ENCODE data around the gene DTX1. TPM values are rescaled to one million over a fixed set of nuclear protein-coding genes. Genes with fewer than 3 reads are reported as not detected.

DTX1 gene
- total RNA-seq, 4 donors from 2014 or later = 17.3 to 38.1 (median 25.4) TPM

GRCh38 chr12:113058553-113058952 is 2.0 kb downstream of the DTX1 start:
- Histone ChIP-seq H3K27me3 (peaks cover 0 to 45% of the 10 kb centered on the region in 2 donors), H3K9me3 (no peaks in the 10 kb centered on the region), H3K4me1 (peaks cover 0 to 24% (median 8%) of the 10 kb centered on the region in 4 donors), H3K4me3 (no peak overlapping the region), H3K27ac (no peak overlapping the region), H3K36me3 (no peaks in the 10 kb centered on the region)
- no peak for TF ChIP-seq POLR2A (IDR thresholded peaks at IDR 0.05)
- TF ChIP-seq CTCF (IDR thresholded peaks at IDR 0.05) = no peak
- TF ChIP-seq EP300 (IDR thresholded peaks at IDR 0.05) = no peak
- WGBS, 2 donors = 88 to 94% methylated on average over 1 of the region's 1 CpG
- DNase-seq (ENCODE audit: low spot score in 2 of 2) = no peak

GRCh38 chr12:113059071-113059595 is 2.6 kb downstream of the DTX1 start:
- peaks cover 0 to 51% of the 10 kb centered on the region in 2 donors for H3K27me3 ChIP-seq
- H3K4me1 ChIP-seq = peaks cover 0 to 24% (median 8%) of the 10 kb centered on the region in 4 donors
- no peaks in the 10 kb centered on the region for H3K9me3 ChIP-seq
- no peak for TF ChIP-seq POLR2A (IDR thresholded peaks at IDR 0.05)
- TF ChIP-seq EP300 (IDR thresholded peaks at IDR 0.05) = no peak
- no peak for TF ChIP-seq CTCF (IDR thresholded peaks at IDR 0.05)
- no peak overlapping the region for H3K4me3 ChIP-seq
- DNase-seq (ENCODE audit: low spot score in 2 of 2) = no peak
- 87 to 93% methylated on average over 8 of the region's 8 CpGs for WGBS, 2 donors
- H3K27ac ChIP-seq = no peak overlapping the region
- H3K36me3 ChIP-seq = no peaks in the 10 kb centered on the region

GRCh38 chr12:113060336-113060960 is 3.9 kb downstream of the DTX1 start:
- 80 to 85% methylated on average over 7 of the region's 7 CpGs for WGBS, 2 donors
- no peak for DNase-seq (ENCODE audit: low spot score in 2 of 2)

GRCh38 chr12:113061061-113061694 is 4.6 kb downstream of the DTX1 start:
- Histone ChIP-seq H3K27me3 (peaks cover 0 to 45% of the 10 kb centered on the region in 2 donors), H3K36me3 (no peaks in the 10 kb centered on the region), H3K4me3 (no peak overlapping the region), H3K27ac (no peak overlapping the region), H3K9me3 (no peaks in the 10 kb centered on the region), H3K4me1 (peaks cover 0 to 22% (median 8%) of the 10 kb centered on the region in 4 donors)
- WGBS, 2 donors = 55 to 61% methylated on average over 10 of the region's 10 CpGs
- DNase-seq (ENCODE audit: low spot score in 2 of 2) = no peak
- no peak for TF ChIP-seq CTCF (IDR thresholded peaks at IDR 0.05)
- no peak for TF ChIP-seq EP300 (IDR thresholded peaks at IDR 0.05)
- no peak for TF ChIP-seq POLR2A (IDR thresholded peaks at IDR 0.05)

More at GRCh38 chr12:113060336-113060960, 3.9 kb downstream of the DTX1 start:
- no peak overlapping the region for H3K27ac ChIP-seq
- peaks cover 0 to 52% of the 10 kb centered on the region in 2 donors for H3K27me3 ChIP-seq
- H3K4me1 ChIP-seq = peaks cover 0 to 29% (median 8%) of the 10 kb centered on the region in 4 donors
- no peaks in the 10 kb centered on the region for H3K36me3 ChIP-seq
- H3K9me3 ChIP-seq = no peaks in the 10 kb centered on the region
- no peak overlapping the region for H3K4me3 ChIP-seq
- TF ChIP-seq CTCF (IDR thresholded peaks at IDR 0.05) (no peak), POLR2A (IDR thresholded peaks at IDR 0.05) (no peak), EP300 (IDR thresholded peaks at IDR 0.05) (no peak)

All from tibial nerve (tissue), 4 donors.